ENCODE results near the gene NES.

The NES gene

GRCh38 chr1:156676820-156677615, at the start of gene NES:
TSS of gene NES (minus strand) at chr1:156677407. CDS start at chr1:156677264, 143 bp downstream.
- no peak for DNase-seq

DNA sequence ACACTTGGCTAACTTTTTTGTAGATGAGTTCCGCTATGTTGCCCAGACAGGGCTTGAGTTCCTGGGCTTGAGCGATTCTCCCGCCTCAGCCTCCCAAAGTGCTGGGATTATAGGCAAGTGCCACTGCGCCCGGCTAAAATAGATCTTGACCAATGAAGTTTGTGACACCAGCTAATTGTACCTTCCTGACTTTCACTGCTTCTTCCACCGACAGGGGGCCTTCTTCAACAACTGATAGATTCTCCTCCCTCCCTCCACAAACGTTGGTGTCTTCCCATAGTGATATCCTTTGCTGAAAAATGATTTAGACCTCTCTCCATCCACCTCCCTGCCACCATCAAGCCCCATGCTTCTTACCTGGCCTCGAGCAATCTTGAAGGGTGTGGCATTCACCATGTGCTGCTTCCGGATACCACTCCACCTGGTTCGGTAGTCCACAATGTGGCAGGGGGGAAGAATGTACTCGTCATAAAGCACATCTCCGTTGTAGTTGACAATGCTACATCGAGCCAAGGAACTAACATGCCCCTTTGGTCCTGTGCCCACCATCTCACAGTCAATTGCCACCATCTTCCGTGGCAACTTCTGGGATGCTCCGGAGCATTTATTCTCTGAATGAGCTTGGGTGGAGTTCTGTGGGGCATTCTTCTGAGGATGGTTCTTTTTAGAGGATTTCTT, 49.5 kb upstream of the NES start:
- DNase-seq = peak; percentile 53 to 64

- DNase-seq = peak; percentile 77 to 79
Measured at GRCh38 chr1:156725683-156726280, 48.6 kb upstream of the NES start.

GRCh38 chr1:156721535-156721934, 44.3 kb upstream of the NES start:
- no peak for DNase-seq

GRCh38 chr1:156721131-156721530, 43.9 kb upstream of the NES start:
- DNase-seq = no peak

GRCh38 chr1:156717351-156717750, 40.1 kb upstream of the NES start:
- no peak for DNase-seq

DNA sequence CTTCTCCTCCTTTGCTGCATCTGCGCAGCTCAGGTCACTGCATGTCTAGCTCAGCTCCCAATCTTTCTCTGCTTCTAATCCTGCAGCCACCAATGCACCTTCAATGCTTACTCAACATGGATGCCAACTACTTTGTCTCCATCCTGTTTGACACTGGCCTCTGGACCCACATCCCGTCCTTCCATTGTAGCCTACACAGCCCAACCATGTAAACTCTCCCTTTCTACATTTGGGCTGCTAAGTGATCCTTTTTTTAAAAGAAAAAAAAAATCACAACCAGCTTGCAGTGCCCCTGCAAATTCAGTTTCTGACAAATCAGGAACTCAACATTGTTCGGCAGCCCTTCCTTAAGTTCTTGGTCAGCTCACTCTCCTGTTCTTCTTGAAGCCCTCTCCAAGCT, 37.6 kb upstream of the NES start:
- no peak for DNase-seq

DNA sequence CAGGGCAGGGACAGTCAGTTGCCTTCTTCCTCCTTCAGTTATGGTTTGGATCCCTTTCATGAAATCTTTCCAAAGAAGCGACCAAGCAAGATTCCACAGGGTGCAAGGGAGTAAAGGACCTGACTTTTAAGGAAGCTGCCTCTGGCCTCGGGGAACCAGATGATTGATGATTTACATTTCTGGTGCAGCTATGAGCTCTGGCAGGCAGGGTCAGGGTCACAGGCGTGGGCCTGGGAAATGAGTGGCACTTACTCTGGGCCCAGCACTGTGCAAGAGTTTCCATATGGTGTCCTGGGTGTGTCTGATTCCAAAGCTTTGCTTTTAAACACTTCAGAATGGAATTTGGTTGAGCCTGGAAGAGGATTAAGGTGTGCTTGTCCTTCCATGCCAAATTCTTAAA, 35.4 kb upstream of the NES start:
- DNase-seq = no peak

- no peak for DNase-seq
Measured at GRCh38 chr1:156711011-156711817, 34.0 kb upstream of the NES start.

DNA sequence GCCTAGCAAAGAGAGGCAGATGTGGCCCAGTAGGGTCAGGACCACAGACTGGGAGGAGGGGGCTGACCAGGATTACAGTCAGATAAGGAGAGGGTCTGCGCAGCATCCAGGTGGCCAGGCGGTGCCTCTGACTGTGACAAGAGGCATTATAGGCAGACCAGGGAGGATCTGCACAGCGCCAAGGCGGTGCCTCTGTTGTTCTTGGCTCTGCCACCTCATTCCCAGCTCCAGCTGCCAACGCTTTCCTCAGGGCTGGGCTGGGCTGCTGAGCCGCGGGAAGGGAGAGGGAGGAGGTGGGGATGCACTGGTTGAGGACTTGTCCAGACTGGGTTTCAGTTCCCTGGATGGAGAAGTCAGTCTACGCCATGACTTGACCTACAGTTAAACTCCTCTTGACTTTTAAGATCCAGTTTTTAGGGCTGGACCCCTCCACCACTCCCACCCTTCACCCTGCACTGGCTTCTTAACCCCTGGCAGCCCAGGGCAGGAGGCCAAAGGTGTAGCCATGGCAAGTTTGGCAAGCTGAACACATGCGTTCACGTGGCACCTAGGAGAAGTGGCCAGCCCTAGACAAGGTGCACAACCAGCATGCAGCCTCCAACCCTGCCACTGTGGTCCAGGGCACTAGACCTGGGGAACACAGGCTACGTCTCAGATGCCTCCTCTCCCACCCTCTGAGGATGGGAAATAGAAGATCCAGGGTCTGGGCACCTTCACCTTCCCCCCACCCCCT, 32.7 kb upstream of the NES start:
- no peak for DNase-seq

DNA sequence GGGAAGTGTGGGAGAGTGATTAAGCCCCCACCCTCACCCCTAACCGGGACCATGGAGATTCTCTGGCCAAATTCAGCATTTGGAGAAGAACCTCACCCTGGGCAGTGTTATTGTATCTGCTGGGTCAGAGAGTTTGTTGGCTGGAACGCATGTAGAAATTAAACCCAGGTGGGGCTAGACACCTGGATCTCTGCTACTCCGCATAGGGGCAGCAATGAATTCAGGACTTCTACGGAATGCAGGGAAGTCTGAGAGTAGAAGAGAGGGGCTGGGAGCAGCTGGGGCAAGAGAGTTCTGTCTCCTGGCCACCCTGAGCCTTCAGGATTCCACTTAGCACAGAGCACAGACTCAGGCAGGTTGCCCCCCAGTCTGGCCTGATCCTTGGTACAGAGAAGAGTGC, 31.8 kb upstream of the NES start:
- DNase-seq = no peak

- no peak for DNase-seq
Measured at GRCh38 chr1:156708218-156708661, 31.0 kb upstream of the NES start.

- no peak for DNase-seq
Measured at GRCh38 chr1:156707417-156708217, 30.4 kb upstream of the NES start.

GRCh38 chr1:156706657-156707416, 29.6 kb upstream of the NES start:
- DNase-seq = no peak

DNA sequence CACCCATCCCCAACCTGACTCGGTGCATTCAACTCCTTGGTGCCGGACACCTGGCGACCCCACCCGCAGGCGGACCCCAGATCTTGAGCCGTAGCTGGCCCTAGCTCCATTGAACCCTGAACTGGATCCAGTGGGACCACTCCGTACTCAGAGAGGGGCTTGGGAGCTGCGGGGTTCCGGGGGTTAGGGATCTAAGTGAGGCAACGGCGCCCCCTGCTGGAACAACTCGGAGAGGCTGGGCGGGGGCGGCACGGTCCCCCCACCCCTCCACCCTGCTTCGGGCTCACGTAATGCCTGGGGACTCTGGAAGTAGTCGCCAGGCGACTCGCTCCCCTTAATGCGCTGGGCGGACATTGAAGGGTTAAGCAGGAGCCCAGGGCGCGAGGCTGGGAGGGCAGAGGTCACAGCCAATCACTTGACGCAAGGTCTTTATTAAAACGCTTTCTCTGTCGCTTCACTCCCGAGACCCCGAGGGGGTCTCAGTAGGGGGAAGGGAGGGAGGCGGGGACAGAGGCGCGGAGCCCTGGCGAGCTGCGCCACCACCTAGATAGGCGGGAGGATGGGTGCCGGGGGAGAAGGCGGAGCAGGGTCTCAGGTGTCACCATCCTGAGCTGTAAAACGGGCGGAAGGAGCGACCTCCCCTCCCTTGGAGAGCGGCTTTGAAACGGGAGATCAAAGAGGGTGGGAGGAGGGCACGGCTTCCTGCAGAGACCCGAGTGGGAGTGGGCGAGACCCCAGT, 28.9 kb upstream of the NES start:
- DNase-seq = peak; percentile 77 to 79

DNA sequence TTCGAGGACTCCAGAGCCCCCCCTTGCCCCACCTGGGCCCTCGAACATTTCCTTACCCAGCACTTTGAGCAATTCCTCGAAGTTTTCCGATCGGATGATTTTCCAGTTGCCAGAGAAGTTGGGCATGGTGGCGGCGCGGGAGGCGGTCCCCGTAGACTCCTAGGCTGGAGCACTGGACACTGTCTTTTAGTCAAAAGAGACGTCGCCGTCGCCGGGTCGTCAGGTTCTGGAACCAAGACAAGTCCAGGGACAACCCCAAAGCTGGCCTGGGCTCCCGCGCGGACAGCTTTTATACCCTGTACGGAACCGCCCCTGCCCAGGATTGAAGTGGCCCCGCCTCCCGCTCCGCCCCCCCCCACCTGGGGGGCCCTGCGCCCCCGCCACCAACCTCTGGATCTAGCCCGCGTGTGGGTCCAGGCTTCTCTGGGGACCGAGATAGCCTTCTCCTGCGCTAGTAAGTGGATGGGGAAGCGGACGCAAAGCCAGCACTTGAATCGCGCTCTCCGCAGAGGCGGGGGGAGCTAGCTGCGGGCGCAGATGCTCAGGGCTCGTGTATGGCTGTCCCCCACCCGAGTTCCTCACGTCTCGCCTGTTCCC, 28.2 kb upstream of the NES start, which contains the start of gene CRABP2:
Gene CRABP2, minus strand, starts transcription at position 263 of the 597 bp plus-strand sequence. Its CDS starts 137 bp downstream, at position 126.
- peak; percentile 18 to 33 for DNase-seq

- DNase-seq = peak; percentile 30 to 43
Measured at GRCh38 chr1:156704930-156705320, 27.7 kb upstream of the NES start.

- DNase-seq = no peak
Measured at GRCh38 chr1:156704166-156704711, 27.0 kb upstream of the NES start.

GRCh38 chr1:156703741-156704140, 26.5 kb upstream of the NES start:
- no peak for DNase-seq

Measured in stimulated activated CD4-positive, alpha-beta T cell treated with anti-CD3 and anti-CD28 coated beads, Interleukin-2, amount 100 ng/mL, for 48 hours (primary cell).